KBM-7 (cell line): ENCODE measurements around the gene DOP1A.
A peak's percentile ranks its signal among the peaks of the same experiment; 100 is the strongest.

ENCODE experiments used
- DNase-seq: peaks from one replicate; pipeline ENCODE4 v3.0.0-alpha.2; 2015
- in situ Hi-C: fragments of 300-500 bp; cut with MboI; formaldehyde crosslinking; loops from 2 replicates; pipeline ENCODE4 v1.14.3; 2020; ENCODE audit warnings: low sequenced_read_pairs, low pct_unique_long_range_greater_than_20kb, mixed read lengths

DOP1A gene

GRCh38 chr6:83067448-83068439 is at the start of gene DOP1A:
Gene DOP1A, plus strand, starts transcription at chr6:83067671. Its CDS starts 29,307 bp downstream, at chr6:83096978.
- peak; percentile 96 for DNase-seq
- in situ Hi-C loops, result loop anchor here (25.0 kb wide), 1 partner anchor 805 kb away; no protein-coding TSS in a partner anchor

GRCh38 chr6:83019741-83020140 is 47.7 kb upstream of the DOP1A start:
- in situ Hi-C loops, result no loop called here
- DNase-seq, result no peak

- no peak for DNase-seq
- in situ Hi-C loops, result no loop called here
These were observed 35.8 kb upstream of the DOP1A start for GRCh38 chr6:83031689-83032088.

- DNase-seq, result no peak
- in situ Hi-C loops, result no loop called here
These were observed 29.2 kb upstream of the DOP1A start for GRCh38 chr6:83038246-83038645.

GRCh38 chr6:83042467-83043053 is 24.9 kb upstream of the DOP1A start:
- DNase-seq, result no peak
- in situ Hi-C loops, result no loop called here

GRCh38 chr6:83044091-83044768 is 23.2 kb upstream of the DOP1A start:
- DNase-seq, result no peak
- in situ Hi-C loops, result no loop called here

GRCh38 chr6:83047065-83047754 is 20.3 kb upstream of the DOP1A start:
- DNase-seq, result no peak
- in situ Hi-C loops, result no loop called here

GRCh38 chr6:83051377-83052172 is 15.9 kb upstream of the DOP1A start:
- in situ Hi-C loops, result loop anchor here (25.0 kb wide), 1 partner anchor 789 kb away; no protein-coding TSS in a partner anchor
- DNase-seq, result peak; percentile 21

- in situ Hi-C loops, result loop anchor here (25.0 kb wide), 1 partner anchor 791 kb away; no protein-coding TSS in a partner anchor
- no peak for DNase-seq
These were observed 13.8 kb upstream of the DOP1A start for GRCh38 chr6:83053678-83054077.

GRCh38 chr6:83055366-83055964 is 12.0 kb upstream of the DOP1A start:
- in situ Hi-C loops, result loop anchor here (25.0 kb wide), 1 partner anchor 793 kb away; no protein-coding TSS in a partner anchor
- DNase-seq, result peak; percentile 69

GRCh38 chr6:83057705-83058321 is 9.7 kb upstream of the DOP1A start:
- peak; percentile 63 for DNase-seq
- in situ Hi-C loops, result loop anchor here (25.0 kb wide), 1 partner anchor 796 kb away; no protein-coding TSS in a partner anchor

- in situ Hi-C loops, result loop anchor here (25.0 kb wide), 1 partner anchor 799 kb away; no protein-coding TSS in a partner anchor
- DNase-seq, result no peak
These were observed 6.3 kb upstream of the DOP1A start for GRCh38 chr6:83061190-83061589.

- no peak for DNase-seq
- in situ Hi-C loops, result loop anchor here (25.0 kb wide), 1 partner anchor 800 kb away; no protein-coding TSS in a partner anchor
These were observed 5.2 kb upstream of the DOP1A start for GRCh38 chr6:83062225-83062624.

- peak; percentile 89 for DNase-seq
- in situ Hi-C loops, result loop anchor here (25.0 kb wide), 1 partner anchor 803 kb away; no protein-coding TSS in a partner anchor
These were observed 1.8 kb upstream of the DOP1A start, which contains the start of gene UBE3D for GRCh38 chr6:83065511-83066192. Gene UBE3D, minus strand, starts transcription at chr6:83065841. Its CDS starts 123 bp downstream, at chr6:83065718.

- in situ Hi-C loops, result loop anchor here (25.0 kb wide), 1 partner anchor 806 kb away; no protein-coding TSS in a partner anchor
- no peak for DNase-seq
These were observed 1.1 kb downstream of the DOP1A start for GRCh38 chr6:83068616-83069015.

- no peak for DNase-seq
- in situ Hi-C loops, result loop anchor here (25.0 kb wide), 1 partner anchor 807 kb away; no protein-coding TSS in a partner anchor
These were observed 2.2 kb downstream of the DOP1A start for GRCh38 chr6:83069633-83070032.
